Neural progenitor cell (in vitro differentiated cells): Measurements from ENCODE around the gene ATP8B3.

Experiments used
- CTCF ChIP-seq: fragments of 200-600 bp; sonication (generic); IDR thresholded peaks from 2 replicates; pipeline ENCODE4 v1.5.1; 2017; ENCODE audit warnings: antibody characterized with exemption, mild to moderate bottlenecking
- EZH2 ChIP-seq: fragments of 200-600 bp; sonication (generic); IDR thresholded peaks from 2 replicates; pipeline ENCODE4 v1.6.1; 2017; ENCODE audit warnings: antibody characterized with exemption, mild to moderate bottlenecking, moderate library complexity
- EZH2phosphoT487 ChIP-seq: fragments of 200-600 bp; sonication (generic); IDR thresholded peaks from 2 replicates; pipeline ENCODE4 v1.6.1; 2017; ENCODE audit warnings: antibody characterized with exemption

GRCh38 chr19:1765904-1766799 lies 45.9 kb downstream of the ATP8B3 start:
- TF ChIP-seq EZH2phosphoT487 (peak; percentile 88), CTCF (no peak), EZH2 (peak; percentile 96)
